GM19328 (cell line): ENCODE results near the gene ERP44.
"Not testable (repeated sequence)": the region's sequence is repeated elsewhere in the genome, so short reads cannot be mapped to it uniquely, and the experiment has no call there.

Source experiments
- ATAC-seq: cut with Tn5 transposase; IDR thresholded peaks from one replicate; pipeline ENCODE4 v1.9.1; 2021; ENCODE audit warnings: mild to moderate bottlenecking, moderate library complexity; ENCODE audit not compliant: unreplicated experiment

The ERP44 gene

DNA sequence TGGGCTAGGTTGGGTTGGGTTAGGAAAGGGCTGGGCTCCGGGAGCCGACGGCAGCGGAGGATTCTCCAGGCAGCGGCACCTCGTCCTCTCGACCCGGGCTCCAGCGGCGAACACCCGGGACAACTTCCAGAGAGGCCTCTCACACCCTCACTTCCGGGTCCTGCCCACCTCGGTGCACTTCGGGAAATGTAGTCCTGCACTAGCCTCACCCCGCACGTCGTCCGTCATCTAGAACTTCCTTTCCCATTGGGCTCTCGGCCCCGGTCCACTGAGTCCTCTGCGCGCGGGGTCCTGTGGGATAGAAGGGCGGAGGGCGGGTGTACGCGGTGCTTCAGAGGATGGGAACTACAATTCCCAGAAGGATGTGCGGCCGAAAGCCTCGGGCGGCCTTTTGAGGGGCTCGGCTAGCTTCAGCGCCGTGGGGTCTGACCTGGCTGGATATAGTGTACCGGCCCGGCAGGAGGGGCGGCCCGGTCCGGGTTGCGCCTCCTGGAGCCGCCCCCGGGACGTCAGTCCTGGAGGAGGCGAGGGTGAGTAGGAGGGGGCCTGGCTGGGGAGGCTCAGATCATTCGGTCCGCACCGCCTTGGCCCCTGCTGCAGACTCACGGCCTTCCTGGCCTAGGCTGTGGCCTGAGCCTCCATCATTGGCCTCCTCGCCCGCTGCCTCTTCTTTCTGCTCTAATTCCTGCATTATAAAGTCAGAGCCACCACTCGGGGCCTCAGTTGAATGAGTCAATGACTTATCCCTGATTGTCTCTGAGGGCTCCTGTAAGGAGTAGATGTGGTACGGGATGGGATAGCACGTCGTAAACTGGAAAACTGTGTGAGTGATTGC, at the start of gene ERP44, which contains the start of gene INVS:
Gene ERP44, minus strand, starts transcription at position 114 of the 835 bp plus-strand sequence. CDS start 160 bp downstream, outside the sequence.
Gene INVS, plus strand, starts transcription at position 357 of the 835 bp plus-strand sequence. CDS start 5,279 bp downstream, outside the sequence.
- ATAC-seq, result peak; percentile 97

GRCh38 chr9:100145976-100146375, 47.2 kb upstream of the ERP44 start:
- ATAC-seq, result not testable (repeated sequence)

GRCh38 chr9:100145167-100145934, 46.6 kb upstream of the ERP44 start:
- ATAC-seq, result not testable (repeated sequence)

- ATAC-seq, result not testable (repeated sequence)
Observed at GRCh38 chr9:100141862-100142261, 43.1 kb upstream of the ERP44 start.

DNA sequence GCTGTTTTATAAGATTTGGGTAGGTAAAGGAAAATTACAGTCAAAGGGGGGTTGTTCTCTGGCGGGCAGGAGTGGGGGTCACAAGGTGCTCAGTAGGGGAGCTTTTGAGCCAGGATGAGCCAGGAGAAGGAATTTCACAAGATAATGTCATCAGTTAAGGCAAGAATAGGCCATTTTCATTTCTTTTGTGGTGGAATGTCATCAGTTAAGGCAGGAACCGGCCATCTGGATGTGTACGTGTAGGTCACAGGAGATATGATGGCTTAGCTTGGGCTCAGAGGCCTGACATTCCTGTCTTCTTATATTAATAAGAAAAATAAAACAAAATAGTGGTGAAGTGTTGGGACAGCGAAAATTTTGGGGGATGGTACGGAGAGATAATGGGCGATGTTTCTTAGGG, 41.5 kb upstream of the ERP44 start:
- not testable (repeated sequence) for ATAC-seq

DNA sequence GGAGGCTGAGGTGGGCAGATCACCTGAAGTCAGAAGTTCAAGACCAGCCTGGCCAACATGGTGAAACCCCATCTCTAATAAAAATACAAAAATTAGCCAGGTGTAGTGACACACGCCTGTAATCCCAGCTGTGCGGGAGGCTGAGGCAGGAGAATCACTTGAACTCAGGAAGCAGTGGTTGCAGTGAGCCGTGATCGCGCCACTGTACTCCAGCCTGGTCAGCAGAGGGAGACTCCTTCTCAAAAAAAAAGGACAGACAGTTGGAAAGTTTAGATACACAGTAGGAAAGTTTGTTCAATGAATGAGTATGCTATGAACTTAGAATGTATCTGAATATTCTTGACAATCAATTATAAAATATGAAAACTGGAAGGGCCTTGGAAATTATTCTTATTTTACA, 38.0 kb upstream of the ERP44 start:
- ATAC-seq, result not testable (repeated sequence)

GRCh38 chr9:100134731-100135130, 35.9 kb upstream of the ERP44 start:
- no peak for ATAC-seq

- ATAC-seq, result no peak
Observed at GRCh38 chr9:100131875-100132430, 33.2 kb upstream of the ERP44 start.

DNA sequence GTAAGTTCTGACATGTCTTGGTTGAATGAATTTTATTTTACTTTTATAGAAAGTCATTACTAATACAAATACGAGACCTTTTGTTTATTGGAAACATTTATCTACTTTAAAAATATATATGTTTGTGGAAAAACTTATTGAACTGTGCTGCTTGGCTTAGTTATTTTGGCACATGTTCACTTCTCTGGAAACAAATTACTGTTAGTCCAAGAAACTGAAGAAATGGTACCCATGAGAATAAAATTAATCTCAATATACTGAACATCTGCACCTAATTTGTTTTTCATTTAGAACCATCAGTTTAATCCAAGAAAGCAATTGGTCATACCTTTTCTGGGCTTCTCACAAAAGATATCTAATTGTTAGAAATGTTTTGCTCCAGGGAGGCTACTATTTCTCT, 32.4 kb upstream of the ERP44 start:
- ATAC-seq, result no peak

- no peak for ATAC-seq
Observed at GRCh38 chr9:100129772-100130171, 31.0 kb upstream of the ERP44 start.

GRCh38 chr9:100126423-100126822, 27.6 kb upstream of the ERP44 start:
- no peak for ATAC-seq

- ATAC-seq, result no peak
Observed at GRCh38 chr9:100125910-100126309, 27.1 kb upstream of the ERP44 start.

DNA sequence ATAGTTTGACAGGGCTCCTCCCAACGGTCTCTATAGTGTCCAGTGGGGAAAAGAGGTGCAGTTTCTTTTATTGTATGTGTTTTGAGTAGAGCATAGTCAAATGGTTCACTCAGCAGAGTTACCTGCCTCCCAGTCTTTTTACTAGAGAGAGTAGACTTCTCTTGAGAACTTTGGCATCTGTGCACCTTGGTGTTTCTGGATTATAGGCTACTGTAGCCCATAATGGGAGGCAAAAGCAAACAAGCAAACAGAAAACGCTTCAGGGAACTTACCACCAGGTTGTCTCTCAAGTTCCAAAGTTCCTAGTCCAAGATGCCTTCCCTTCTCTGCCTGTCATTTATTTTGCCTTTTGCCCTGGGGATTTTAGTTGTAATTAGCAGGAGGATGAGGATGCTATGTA, 26.4 kb upstream of the ERP44 start:
- no peak for ATAC-seq

DNA sequence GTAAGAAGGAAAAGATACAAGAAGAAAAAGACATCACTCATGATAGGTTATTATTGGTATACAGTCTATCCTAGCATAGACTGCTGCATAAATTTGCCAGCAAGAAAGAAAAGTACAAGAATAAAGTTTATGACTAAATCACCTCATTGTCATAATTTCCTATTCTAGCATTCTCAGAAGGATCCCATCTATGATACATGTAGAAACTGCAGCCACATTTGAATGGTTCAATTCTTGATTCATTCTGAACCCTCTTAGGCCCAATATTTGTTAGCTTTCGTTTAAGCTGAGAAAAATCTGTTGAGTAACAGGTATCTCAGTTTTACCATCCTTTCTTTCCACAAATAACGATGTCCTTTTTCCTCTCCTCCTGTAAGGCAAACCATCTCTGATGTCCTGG, 21.5 kb upstream of the ERP44 start:
- ATAC-seq, result no peak

DNA sequence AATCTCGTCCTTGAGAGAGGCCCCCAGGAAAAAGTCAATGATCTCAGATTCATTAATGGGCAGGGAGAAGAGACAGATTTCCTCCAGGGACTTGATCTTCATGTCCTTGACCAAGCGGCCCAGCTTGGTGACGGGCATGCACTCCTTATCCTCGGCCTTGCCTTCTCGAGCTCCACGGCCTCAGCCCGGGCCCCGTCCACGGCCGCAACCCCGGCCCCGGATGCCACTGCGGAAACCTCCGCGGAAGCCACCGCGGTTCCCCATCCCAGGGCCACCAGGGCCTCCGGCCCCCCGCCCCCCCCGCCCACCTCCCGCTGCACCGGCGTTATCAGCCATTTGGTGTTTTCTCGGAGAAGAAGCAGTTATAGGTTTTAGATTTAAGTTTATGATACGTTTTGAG, 18.5 kb upstream of the ERP44 start:
- no peak for ATAC-seq

GRCh38 chr9:100112677-100113336, 14.0 kb upstream of the ERP44 start:
- no peak for ATAC-seq

DNA sequence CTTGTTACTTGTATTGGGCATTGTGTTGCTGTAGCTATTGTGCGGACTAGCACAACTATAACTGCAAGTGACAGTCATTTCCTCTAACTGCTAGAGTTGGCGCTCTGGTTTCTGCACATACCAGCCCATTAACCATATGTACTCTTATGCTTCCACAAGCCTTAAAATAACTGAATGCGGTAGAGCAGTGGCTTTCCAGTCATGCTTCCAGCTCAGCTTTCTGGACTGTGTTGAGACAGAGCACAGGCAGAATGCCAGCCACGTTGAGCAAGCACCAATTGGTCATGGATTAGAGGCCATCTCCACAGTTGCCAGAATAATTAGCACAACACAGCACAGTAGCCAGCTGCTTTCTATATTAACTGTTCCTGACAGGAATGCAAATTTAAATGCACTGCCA, 12.4 kb upstream of the ERP44 start:
- ATAC-seq, result no peak

DNA sequence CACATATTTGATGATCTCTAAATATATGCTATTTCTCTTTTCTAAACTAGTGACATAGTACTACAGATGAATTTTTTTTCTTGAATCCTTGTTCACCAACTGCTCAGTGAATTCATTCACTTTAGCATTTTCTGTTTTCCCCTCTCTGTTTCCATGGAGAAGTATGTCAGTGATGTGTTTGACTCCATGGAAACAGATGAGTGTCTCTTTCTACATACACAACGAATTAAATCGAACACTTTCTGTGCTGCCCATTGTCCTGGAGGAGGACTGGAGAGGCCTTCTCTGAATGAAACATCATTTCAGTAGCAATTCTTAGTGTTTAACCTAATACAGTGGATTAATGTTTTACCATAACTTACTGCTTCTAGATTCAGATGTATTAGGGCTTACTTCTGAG, 9.8 kb upstream of the ERP44 start:
- ATAC-seq, result no peak

- no peak for ATAC-seq
Observed at GRCh38 chr9:100106616-100107015, 7.8 kb upstream of the ERP44 start.

DNA sequence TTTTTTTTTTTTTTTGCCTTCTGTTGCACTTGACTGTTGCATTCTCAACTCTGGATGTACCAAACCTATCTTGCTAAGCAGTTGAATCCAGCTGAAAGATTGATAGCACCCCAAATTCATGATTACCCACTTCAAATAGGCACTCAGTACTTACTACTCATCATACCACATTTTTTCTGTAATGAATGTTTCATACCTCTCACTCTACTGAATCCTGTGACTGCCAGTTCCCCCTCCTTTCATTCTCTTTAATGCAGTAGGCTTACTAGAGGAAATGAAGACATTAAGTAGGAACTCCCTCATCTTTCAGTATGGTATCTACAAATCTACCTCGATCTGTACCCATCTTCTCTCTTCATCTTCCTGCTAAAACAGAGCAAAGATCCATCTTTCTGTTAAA, 7.1 kb upstream of the ERP44 start:
- ATAC-seq, result no peak

DNA sequence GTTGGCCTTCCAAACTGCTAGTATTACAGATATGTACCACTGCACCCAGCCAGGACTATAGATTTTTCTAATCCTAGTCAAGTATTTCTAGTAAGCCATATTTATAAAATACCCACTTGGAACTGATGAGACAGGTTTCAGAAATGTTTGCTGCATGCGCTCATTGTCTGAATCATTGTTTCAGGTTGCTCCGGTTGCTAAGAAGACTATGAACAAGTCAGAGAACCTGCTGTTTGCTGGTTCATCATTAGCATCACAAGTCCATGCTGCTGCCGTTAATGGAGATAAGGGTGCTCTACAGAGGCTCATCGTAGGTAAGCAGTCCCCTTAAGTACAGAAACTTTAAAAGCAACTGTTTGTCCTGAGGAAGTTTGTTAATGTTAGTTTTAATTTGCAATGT, 5.5 kb upstream of the ERP44 start:
- no peak for ATAC-seq
